Measurements from ENCODE around the gene ZNF394.

DNA sequence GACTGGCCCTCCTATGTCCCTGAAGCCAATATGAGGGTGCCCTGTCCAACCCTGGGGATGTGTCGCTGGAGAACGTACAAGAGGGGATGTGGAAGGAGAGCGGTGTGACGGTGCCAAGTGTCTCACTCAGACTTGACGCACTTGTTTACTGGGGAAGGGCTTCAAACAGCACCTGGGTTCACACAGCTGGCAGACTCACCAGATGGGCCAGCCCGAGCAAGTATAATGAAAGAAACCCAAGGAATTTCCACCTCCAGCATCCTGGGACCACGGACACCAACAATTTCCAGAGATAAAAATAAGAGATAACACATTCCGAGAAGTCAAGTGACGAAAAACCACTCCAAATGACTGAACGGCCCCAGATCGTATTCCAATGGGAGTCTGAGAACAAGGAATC lies 39.4 kb downstream of the ZNF394 start:
- TF ChIP-seq, protein P1, sequence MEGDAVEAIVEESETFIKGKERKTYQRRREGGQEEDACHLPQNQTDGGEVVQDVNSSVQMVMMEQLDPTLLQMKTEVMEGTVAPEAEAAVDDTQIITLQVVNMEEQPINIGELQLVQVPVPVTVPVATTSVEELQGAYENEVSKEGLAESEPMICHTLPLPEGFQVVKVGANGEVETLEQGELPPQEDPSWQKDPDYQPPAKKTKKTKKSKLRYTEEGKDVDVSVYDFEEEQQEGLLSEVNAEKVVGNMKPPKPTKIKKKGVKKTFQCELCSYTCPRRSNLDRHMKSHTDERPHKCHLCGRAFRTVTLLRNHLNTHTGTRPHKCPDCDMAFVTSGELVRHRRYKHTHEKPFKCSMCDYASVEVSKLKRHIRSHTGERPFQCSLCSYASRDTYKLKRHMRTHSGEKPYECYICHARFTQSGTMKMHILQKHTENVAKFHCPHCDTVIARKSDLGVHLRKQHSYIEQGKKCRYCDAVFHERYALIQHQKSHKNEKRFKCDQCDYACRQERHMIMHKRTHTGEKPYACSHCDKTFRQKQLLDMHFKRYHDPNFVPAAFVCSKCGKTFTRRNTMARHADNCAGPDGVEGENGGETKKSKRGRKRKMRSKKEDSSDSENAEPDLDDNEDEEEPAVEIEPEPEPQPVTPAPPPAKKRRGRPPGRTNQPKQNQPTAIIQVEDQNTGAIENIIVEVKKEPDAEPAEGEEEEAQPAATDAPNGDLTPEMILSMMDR (IDR thresholded peaks at IDR 0.05) = no peak
- TF ChIP-seq POLR2A (IDR thresholded peaks at IDR 0.05) = no peak
